Measurements from ENCODE around the gene PLEKHG4.

GRCh38 chr16:67245186-67245585 lies 34.1 kb upstream of the PLEKHG4 start:
- no peak for TF ChIP-seq POLR2A (IDR thresholded peaks at IDR 0.05)
- TF ChIP-seq, protein P1, sequence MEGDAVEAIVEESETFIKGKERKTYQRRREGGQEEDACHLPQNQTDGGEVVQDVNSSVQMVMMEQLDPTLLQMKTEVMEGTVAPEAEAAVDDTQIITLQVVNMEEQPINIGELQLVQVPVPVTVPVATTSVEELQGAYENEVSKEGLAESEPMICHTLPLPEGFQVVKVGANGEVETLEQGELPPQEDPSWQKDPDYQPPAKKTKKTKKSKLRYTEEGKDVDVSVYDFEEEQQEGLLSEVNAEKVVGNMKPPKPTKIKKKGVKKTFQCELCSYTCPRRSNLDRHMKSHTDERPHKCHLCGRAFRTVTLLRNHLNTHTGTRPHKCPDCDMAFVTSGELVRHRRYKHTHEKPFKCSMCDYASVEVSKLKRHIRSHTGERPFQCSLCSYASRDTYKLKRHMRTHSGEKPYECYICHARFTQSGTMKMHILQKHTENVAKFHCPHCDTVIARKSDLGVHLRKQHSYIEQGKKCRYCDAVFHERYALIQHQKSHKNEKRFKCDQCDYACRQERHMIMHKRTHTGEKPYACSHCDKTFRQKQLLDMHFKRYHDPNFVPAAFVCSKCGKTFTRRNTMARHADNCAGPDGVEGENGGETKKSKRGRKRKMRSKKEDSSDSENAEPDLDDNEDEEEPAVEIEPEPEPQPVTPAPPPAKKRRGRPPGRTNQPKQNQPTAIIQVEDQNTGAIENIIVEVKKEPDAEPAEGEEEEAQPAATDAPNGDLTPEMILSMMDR (IDR thresholded peaks at IDR 0.05): no peak

All from testis (tissue), 2 donors.